NT2/D1 (cell line): ENCODE data around the gene PCNX1.
"Not testable (repeated sequence)": the region's sequence is repeated elsewhere in the genome, so short reads cannot be mapped to it uniquely, and the experiment has no call there.

Experiments
- DNase-seq: peaks from one replicate; pipeline ENCODE4 v3.0.0-alpha.2; 2011; ENCODE audit warnings: low read depth, low spot score
- H3K27me3 ChIP-seq: 2 replicates; pipeline ENCODE4 v1.6.0; 2011; ENCODE audit warnings: mild to moderate bottlenecking; ENCODE audit not compliant: insufficient read length, insufficient read depth
- H3K36me3 ChIP-seq: 2 replicates; pipeline ENCODE4 v1.6.1; 2011; ENCODE audit warnings: mild to moderate bottlenecking, low read length, mixed read lengths; ENCODE audit not compliant: insufficient read depth, insufficient read length
- H3K4me1 ChIP-seq: 2 replicates; pipeline ENCODE4 v1.5.1; 2011; ENCODE audit not compliant: insufficient read depth, insufficient read length
- H3K4me3 ChIP-seq: 2 replicates; pipeline ENCODE4 v1.5.1; 2011; ENCODE audit warnings: low read depth; ENCODE audit not compliant: insufficient read length
- H3K9ac ChIP-seq: 2 replicates; pipeline ENCODE4 v1.6.0; 2011; ENCODE audit warnings: low read depth; ENCODE audit not compliant: insufficient read length
- H3K9me3 ChIP-seq: 2 replicates; pipeline ENCODE4 v1.5.1; 2011; ENCODE audit warnings: mild to moderate bottlenecking, low read length; ENCODE audit not compliant: insufficient read depth
- SUZ12 ChIP-seq: IDR thresholded peaks from 2 replicates; pipeline ENCODE4 v1.6.1; 2011; ENCODE audit not compliant: insufficient read length, insufficient read depth; ENCODE audit errors: extremely low read depth
- YY1 ChIP-seq: IDR thresholded peaks from 2 replicates; pipeline ENCODE4 v1.6.1; 2011; ENCODE audit not compliant: insufficient read length, insufficient read depth
- ZNF274 ChIP-seq: IDR thresholded peaks from 2 replicates; pipeline ENCODE4 v1.6.1; 2011; ENCODE audit warnings: mild to moderate bottlenecking, low read depth, low read length

PCNX1 gene

DNA sequence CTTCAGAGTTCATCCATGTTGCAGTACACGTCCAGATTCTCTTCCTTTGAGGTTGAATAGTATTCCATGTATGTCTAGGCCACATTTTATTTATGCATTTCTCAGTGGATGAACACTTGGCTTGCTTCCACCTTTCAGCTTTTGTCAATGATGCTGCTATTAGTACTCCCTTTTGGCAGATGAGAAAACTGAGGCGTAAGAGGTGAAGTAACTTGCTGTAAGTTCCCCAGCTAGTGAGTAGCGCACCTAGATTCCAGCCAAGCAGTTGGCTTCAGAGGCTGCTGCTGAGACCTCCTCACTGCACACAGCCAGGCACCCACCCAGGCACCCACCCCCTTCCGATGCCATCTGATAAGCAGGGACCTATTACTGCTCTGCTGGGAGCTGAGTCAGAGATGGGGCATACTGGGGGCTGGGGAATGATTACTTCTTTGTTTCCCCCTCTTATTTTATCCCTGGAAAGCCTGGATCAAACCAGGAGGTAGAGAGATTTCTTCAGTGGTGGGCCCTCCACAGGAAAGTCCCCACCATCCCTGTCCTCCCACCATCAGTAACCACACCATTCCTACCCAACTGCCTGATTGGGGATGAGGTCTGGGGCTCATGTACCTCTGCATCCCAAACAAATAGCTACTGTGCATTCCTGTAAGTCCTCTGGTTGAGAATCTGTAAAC lies 234.6 kb downstream of the PCNX1 start:
- no peak for DNase-seq
- Histone ChIP-seq H3K4me3 (no peak overlapping the region), H3K27me3 (no peaks in the 10 kb centered on the region), H3K36me3 (no peaks in the 10 kb centered on the region), H3K9me3 (0 out of 2 replicates have a peak, but pooled peaks cover 6% of the 10 kb centered on the region), H3K9ac (no peak overlapping the region), H3K4me1 (peaks cover 3% of the 10 kb centered on the region)
- TF ChIP-seq YY1 (no peak), SUZ12 (no peak), ZNF274 (no peak)

DNA sequence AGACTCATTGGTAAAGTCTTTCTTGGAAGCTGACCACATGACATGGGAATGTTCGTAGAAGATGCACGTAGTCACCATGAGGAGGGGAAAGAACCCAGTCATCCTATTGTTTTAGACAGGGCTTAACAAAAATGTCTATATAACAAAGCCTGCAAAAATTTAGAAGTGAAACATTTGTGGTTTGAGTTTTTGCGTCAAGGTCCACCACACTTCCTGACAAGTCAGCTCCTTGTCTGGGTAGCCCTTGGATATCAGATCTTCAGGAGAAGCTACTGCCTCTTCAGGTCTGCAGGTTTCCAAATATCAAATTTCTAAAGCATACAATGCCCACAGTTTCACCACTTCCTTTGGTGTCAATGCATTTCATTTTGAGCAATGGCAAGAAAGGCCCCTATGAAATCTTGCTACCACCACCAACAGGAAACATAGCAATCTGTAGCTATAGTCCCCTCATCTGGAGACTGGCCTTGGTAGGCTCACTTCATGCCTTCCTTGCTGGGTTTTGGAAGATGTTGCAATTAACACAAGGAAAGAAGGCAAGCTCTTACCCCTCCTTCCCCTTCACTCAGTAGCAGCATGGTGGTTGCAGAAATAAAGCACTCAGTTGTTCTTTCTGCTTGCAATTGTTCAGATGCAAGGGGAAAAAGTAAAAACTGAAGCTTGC lies 235.2 kb downstream of the PCNX1 start:
- Histone ChIP-seq H3K36me3 (no peaks in the 10 kb centered on the region), H3K9ac (no peak overlapping the region), H3K4me3 (no peak overlapping the region), H3K27me3 (no peaks in the 10 kb centered on the region), H3K9me3 (no peaks in the 10 kb centered on the region), H3K4me1 (peaks cover 3% of the 10 kb centered on the region)
- TF ChIP-seq SUZ12 (no peak), ZNF274 (no peak), YY1 (no peak)
- DNase-seq: no peak

DNA sequence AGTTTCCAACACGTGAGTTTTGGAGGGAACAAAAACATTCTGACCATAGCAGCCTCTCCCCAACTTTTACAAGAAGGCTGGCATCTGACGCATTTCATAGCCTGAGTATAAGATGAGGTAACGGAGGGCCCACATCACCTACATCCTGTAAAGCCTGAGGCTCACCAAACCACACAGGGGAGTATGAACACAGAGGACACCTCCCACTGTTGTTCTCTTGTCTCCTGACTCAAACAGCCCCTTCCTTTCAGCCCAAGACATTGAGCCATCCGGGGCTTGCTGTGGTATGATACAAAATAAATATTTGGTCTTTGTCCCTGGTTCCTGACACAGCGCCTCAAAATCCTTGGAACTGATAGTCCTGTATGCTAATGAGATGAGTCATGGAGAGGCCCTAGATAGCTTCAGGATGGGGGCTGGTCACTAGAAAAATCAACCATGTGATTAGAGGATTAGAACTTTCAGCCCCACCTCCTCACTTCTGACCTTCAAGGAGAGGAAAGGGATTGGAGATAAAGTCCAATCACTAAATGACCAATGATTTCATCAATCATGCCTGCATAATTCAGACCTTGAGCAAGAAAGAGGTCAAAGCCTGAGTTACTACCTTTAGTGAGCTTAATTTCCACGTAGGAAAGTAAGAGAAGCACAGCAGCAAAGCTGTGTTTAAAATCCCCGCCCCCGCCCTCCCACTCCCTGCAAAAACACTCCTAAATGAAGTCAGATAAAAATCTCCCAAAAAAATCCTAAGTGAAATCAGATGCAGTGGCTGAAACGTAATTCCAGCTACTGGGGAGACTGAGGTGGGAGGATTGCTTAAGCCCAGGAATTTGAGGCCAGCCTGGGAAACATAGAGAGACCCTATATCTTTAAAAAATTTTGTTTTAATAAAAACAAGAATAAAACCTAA lies 236.4 kb downstream of the PCNX1 start:
- no peak overlapping the region for H3K4me3 ChIP-seq
- peak; percentile 38 for DNase-seq
- H3K27me3 ChIP-seq: no peaks in the 10 kb centered on the region
- TF ChIP-seq YY1: no peak
- TF ChIP-seq SUZ12: no peak
- no peak for TF ChIP-seq ZNF274
- H3K36me3 ChIP-seq: no peaks in the 10 kb centered on the region
- peaks cover 2% of the 10 kb centered on the region for H3K4me1 ChIP-seq
- H3K9me3 ChIP-seq: 0 out of 2 replicates have a peak, but pooled peaks cover 11% of the 10 kb centered on the region
- no peak overlapping the region for H3K9ac ChIP-seq

DNA sequence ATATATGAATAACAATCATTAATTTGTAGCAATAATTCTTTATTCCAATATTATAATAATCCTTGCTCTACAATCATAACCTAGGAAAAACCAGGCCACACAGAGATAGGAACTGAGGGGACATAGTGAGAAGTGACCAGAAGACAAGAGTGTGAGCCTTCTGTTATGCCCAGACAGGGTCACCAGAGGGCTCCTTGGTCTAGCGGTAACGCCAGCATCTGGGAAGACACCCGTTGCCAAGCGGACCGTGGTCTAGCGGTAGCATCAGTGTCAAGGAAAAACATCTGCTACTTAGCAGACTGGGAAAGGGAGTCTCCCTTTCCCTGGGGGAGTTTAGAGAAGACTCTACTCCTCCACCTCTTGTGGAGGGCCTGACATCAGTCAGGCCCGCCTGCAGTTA lies 240.1 kb downstream of the PCNX1 start:
- not testable (repeated sequence) for H3K4me1 ChIP-seq, H3K4me3 ChIP-seq, H3K9ac ChIP-seq, DNase-seq, H3K27me3 ChIP-seq, H3K36me3 ChIP-seq
- H3K9me3 ChIP-seq: peaks cover 31% of the 10 kb centered on the region; the same call in 1 of the 2 replicates

DNA sequence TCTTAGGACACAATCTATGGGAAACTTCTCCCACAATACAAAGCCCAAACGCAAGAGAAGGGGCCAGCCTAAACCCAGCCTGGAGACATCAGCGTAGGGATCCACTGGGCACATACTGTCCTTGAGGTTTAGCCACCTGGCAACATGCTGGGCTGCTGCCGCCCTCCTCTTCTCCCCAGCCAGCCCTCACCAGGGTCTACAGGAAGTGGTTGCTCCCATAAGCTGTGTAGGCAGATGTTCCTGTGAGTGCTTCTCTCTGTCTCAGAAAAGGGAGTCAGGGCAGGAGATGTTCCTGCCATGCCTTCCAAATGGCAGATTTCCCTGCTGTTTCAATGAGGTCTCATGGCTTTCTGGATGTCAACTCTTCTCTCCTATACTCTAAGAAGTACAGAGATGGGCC lies 241.4 kb downstream of the PCNX1 start:
- H3K27me3 ChIP-seq: no peaks in the 10 kb centered on the region
- H3K4me1 ChIP-seq: no peaks in the 10 kb centered on the region
- peaks cover 31% of the 10 kb centered on the region; the same call in 1 of the 2 replicates for H3K9me3 ChIP-seq
- no peak overlapping the region for H3K4me3 ChIP-seq
- DNase-seq: no peak
- no peak overlapping the region for H3K9ac ChIP-seq
- no peak for TF ChIP-seq ZNF274
- TF ChIP-seq SUZ12: no peak
- TF ChIP-seq YY1: no peak
- no peaks in the 10 kb centered on the region for H3K36me3 ChIP-seq

DNA sequence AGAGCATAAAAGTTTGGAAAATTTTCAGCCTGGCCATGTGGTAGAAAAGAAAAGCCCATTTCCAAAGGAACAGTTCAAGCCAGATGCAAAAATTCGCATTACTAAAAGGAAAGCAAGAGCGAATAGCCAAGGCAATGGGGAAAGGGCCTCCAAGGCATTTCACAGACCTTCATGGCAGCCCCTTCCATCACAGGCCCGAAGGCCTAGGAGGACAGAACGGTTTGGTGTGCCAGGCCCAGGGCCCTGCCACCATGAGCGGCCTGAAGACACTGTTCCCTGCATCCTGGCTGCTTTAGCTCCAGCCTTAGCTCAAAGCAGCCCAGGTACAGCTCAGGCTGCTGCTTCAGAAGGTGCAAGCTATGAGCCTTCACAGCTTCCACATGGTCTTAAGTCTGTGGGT lies 243.5 kb downstream of the PCNX1 start:
- no peaks in the 10 kb centered on the region for H3K36me3 ChIP-seq
- no peaks in the 10 kb centered on the region for H3K4me1 ChIP-seq
- no peak overlapping the region for H3K9ac ChIP-seq
- no peak overlapping the region for H3K4me3 ChIP-seq
- H3K27me3 ChIP-seq: no peaks in the 10 kb centered on the region
- TF ChIP-seq SUZ12 (no peak), YY1 (no peak), ZNF274 (no peak)
- DNase-seq: no peak
- H3K9me3 ChIP-seq: peaks cover 31% of the 10 kb centered on the region; the same call in 1 of the 2 replicates

DNA sequence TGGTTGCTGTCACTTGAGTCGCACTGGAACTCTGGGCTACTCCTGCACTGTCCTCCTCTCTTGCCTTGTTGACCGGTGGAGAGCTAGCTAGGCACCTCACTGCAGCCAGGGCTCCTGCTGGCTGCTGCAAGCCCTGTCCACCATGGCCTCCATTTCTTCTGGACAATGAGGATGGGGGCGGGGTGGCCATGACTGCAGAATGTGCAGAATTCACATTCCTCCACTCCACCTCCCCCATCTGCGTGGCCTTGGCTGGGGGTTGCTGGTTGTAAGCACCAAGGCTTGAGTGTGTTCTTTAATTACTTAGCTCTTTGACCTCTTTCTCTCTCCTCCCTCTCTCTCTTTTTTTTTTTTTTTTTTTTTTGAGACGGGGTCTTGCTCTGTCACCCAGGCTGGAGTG lies 248.5 kb downstream of the PCNX1 start:
- Histone ChIP-seq H3K4me3 (no peak overlapping the region), H3K9ac (no peak overlapping the region), H3K27me3 (no peaks in the 10 kb centered on the region), H3K9me3 (peaks cover 10% of the 10 kb centered on the region; the same call in 1 of the 2 replicates), H3K4me1 (no peaks in the 10 kb centered on the region), H3K36me3 (no peaks in the 10 kb centered on the region)
- peak; percentile 32 for DNase-seq
- no peak for TF ChIP-seq SUZ12
- no peak for TF ChIP-seq YY1
- TF ChIP-seq ZNF274: no peak
